ENCODE results near the gene PPP4R4. TPM values are rescaled to one million over a fixed set of nuclear protein-coding genes. Genes with fewer than 3 reads are reported as not detected.

PPP4R4 gene
- total RNA-seq, 1 experiment from 2014 or later: 0.88 TPM

DNA sequence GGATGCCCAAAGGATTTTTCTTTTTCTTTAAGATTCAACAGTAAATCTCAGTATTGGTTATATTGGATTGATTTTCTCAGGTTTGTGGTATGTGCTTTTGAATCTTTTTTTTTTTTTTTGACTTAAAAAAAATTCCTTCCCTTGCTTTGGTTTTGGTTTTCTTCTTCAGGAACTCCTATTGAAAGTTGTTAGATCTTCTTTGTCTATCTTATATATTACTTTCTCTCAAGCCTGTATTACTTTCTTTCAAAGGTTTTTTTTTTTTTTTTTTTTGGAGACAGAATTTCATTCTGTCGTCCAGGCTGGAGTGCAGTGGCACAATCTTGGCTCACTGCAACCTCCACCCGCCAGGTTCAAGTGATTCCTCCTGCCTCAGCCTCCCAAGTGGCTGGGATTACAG, 21.9 kb downstream of the PPP4R4 start:
- BruUV-seq (replicated peaks): no TSS peak
- Histone ChIP-seq H3K36me3 (ENCODE audit: insufficient read depth, low read length, poor library complexity, severe bottlenecking) (no peaks in the 10 kb centered on the region), H3K27ac (ENCODE audit: low read depth, low read length, poor library complexity, severe bottlenecking) (no peak overlapping the region), H3K4me3 (ENCODE audit: low read depth, low read length, poor library complexity, severe bottlenecking) (no peak overlapping the region), H3K4me1 (ENCODE audit: insufficient read depth, low read length, poor library complexity, severe bottlenecking) (no peaks in the 10 kb centered on the region), H3K27me3 (replicated peaks; ENCODE audit: insufficient read depth, low read depth, low read length, poor library complexity) (peaks cover 17% of the 10 kb centered on the region), H3K9me3 (ENCODE audit: low read depth, low read length, poor library complexity, severe bottlenecking) (no peaks in the 10 kb centered on the region)
- ChIA-PET POLR2A (ENCODE audit: low non-redundant PET) (no interaction called here), CTCF (no interaction called here)
- DNase-seq (ENCODE audit: low spot score): no peak
- intact Hi-C loops (cut with micrococcal nuclease; ENCODE audit: unreplicated experiment): no loop called here
- no peak for TF ChIP-seq EZH2 (IDR thresholded peaks at IDR 0.05; ENCODE audit: borderline replicate concordance, low read depth, low read length, poor library complexity, severe bottlenecking)
- TF ChIP-seq, protein P1, sequence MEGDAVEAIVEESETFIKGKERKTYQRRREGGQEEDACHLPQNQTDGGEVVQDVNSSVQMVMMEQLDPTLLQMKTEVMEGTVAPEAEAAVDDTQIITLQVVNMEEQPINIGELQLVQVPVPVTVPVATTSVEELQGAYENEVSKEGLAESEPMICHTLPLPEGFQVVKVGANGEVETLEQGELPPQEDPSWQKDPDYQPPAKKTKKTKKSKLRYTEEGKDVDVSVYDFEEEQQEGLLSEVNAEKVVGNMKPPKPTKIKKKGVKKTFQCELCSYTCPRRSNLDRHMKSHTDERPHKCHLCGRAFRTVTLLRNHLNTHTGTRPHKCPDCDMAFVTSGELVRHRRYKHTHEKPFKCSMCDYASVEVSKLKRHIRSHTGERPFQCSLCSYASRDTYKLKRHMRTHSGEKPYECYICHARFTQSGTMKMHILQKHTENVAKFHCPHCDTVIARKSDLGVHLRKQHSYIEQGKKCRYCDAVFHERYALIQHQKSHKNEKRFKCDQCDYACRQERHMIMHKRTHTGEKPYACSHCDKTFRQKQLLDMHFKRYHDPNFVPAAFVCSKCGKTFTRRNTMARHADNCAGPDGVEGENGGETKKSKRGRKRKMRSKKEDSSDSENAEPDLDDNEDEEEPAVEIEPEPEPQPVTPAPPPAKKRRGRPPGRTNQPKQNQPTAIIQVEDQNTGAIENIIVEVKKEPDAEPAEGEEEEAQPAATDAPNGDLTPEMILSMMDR (conservative IDR thresholded peaks at IDR 0.05; ENCODE audit: low read depth, low read length): no peak

DNA sequence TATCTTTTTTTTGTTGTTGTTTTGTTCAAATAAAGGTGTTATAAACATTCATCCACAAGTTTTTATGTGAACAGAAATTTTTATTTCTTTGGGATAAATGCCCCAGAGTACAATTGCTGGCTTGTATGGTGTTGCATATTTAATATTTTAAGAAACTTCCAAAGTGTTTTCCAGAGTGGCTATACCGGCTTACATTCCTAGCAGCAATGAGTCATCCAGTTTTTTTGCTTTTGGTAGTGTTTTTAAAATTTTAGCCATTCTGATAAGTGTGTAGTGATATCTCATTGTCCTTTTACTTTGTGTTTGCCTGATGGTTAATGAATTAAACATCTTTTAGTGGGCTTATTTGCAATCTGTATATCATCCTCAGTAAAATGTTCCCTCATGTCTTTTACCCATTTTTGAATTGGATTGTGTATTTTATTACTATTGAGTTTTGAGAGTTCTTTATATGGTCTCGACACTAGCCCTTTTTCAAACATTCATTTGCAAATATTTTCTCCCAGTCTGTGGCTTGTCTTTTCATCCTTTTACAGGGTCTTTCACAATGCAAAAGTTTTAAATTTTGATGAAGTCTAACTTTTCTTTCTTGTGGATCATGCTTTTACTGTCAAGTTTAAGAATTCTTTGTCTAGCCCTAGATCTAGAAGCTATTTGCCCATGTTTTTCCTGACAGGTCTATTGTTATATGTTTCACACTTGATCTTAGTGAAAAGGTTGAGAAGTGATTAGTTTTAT, 29.5 kb downstream of the PPP4R4 start:
- H3K27ac ChIP-seq (ENCODE audit: low read depth, low read length, poor library complexity, severe bottlenecking): no peak overlapping the region
- CTCF ChIA-PET: no interaction called here
- no peak overlapping the region for H3K4me3 ChIP-seq (ENCODE audit: low read depth, low read length, poor library complexity, severe bottlenecking)

DNA sequence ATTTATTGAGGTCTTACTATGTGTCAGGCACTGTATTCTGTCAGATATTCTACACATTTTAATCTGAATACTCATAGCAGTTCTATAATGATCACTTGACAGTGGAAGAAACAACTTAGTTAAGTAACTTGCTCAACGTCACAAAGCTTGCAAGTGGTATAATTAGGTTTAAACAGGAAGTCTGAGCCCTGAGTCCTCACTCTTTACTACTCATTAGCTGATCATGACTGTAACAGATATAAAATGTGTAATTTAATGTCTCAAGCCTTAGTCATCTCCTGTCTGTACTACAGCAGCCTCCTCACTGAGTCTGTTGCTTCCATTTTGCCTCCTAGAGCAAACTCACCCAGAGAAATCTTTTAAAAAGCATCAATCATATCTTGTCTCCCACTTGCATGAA, 38.9 kb downstream of the PPP4R4 start:
- Histone ChIP-seq H3K4me1 (ENCODE audit: insufficient read depth, low read length, poor library complexity, severe bottlenecking) (no peaks in the 10 kb centered on the region), H3K27ac (ENCODE audit: low read depth, low read length, poor library complexity, severe bottlenecking) (no peak overlapping the region), H3K4me3 (ENCODE audit: low read depth, low read length, poor library complexity, severe bottlenecking) (no peak overlapping the region), H3K27me3 (replicated peaks; ENCODE audit: insufficient read depth, low read depth, low read length, poor library complexity) (no peaks in the 10 kb centered on the region), H3K9me3 (ENCODE audit: low read depth, low read length, poor library complexity, severe bottlenecking) (no peaks in the 10 kb centered on the region), H3K36me3 (ENCODE audit: insufficient read depth, low read length, poor library complexity, severe bottlenecking) (no peaks in the 10 kb centered on the region)
- TF ChIP-seq EZH2 (IDR thresholded peaks at IDR 0.05; ENCODE audit: borderline replicate concordance, low read depth, low read length, poor library complexity, severe bottlenecking): no peak
- TF ChIP-seq, protein P1 (conservative IDR thresholded peaks at IDR 0.05; ENCODE audit: low read depth, low read length): no peak
- POLR2A ChIA-PET (ENCODE audit: low non-redundant PET): no interaction called here
- BruUV-seq (replicated peaks): no TSS peak
- intact Hi-C loops (cut with micrococcal nuclease; ENCODE audit: unreplicated experiment): no loop called here
- CTCF ChIA-PET: no interaction called here
- DNase-seq (ENCODE audit: low spot score): peak; percentile 71

More for the DNA sequence above, 29.5 kb downstream of the PPP4R4 start:
- BruUV-seq (replicated peaks): no TSS peak
- Histone ChIP-seq H3K27me3 (replicated peaks; ENCODE audit: insufficient read depth, low read depth, low read length, poor library complexity) (no peaks in the 10 kb centered on the region), H3K9me3 (ENCODE audit: low read depth, low read length, poor library complexity, severe bottlenecking) (no peaks in the 10 kb centered on the region), H3K36me3 (ENCODE audit: insufficient read depth, low read length, poor library complexity, severe bottlenecking) (no peaks in the 10 kb centered on the region), H3K4me1 (ENCODE audit: insufficient read depth, low read length, poor library complexity, severe bottlenecking) (no peaks in the 10 kb centered on the region)
- no peak for TF ChIP-seq EZH2 (IDR thresholded peaks at IDR 0.05; ENCODE audit: borderline replicate concordance, low read depth, low read length, poor library complexity, severe bottlenecking)
- TF ChIP-seq, protein P1 (conservative IDR thresholded peaks at IDR 0.05; ENCODE audit: low read depth, low read length): no peak
- DNase-seq (ENCODE audit: low spot score): no peak
- intact Hi-C loops (cut with micrococcal nuclease; ENCODE audit: unreplicated experiment): no loop called here
- POLR2A ChIA-PET (ENCODE audit: low non-redundant PET): interaction anchor here (0.5 kb wide), 1 partner anchor 74 kb away, joined by 3 read pairs; no protein-coding TSS in a partner anchor
